Naive thymus-derived CD4-positive, alpha-beta T cell (primary cell): ENCODE data around the gene AEBP1. TPM values are rescaled to one million over a fixed set of nuclear protein-coding genes. Genes with fewer than 3 reads are reported as not detected.

ENCODE experiments used
- ATAC-seq: fragments of 150-1000 bp; cut with Tn5 transposase; 2 replicates; pipeline ENCODE4 v1.10.0; 2021; ENCODE audit warnings: mild to moderate bottlenecking, moderate library complexity
- CTCF ChIA-PET: fragments of 350-600 bp; sonication (Branson Sonifier 250); formaldehyde crosslinking; loops from one replicate; lab custom pipeline; 2021; ENCODE audit warnings: antibody characterized with exemption; lab: Charles Lee
- POLR2A ChIA-PET: fragments of 350-600 bp; sonication (Branson Sonifier 250); formaldehyde crosslinking; loops from one replicate; lab custom pipeline; 2021; ENCODE audit warnings: antibody characterized with exemption, inconsistent platforms; lab: Charles Lee
- DNase-seq, 9 donors: peaks; one replicate each; pipeline versions ENCODE4 v3.0.0 to v3.0.0-alpha.2; 2020 to 2022; ENCODE audit warnings: mixed read lengths in 1 of 9
- H3K27ac ChIP-seq: one replicate; pipeline ENCODE4 v1.7.0; 2013; ENCODE audit warnings: mild to moderate bottlenecking, low read depth, low read length, moderate library complexity
- H3K27me3 ChIP-seq, 2 donors: one replicate each; pipeline ENCODE4 v1.7.0; 2013; ENCODE audit warnings: low read length in 2 of 2, mild to moderate bottlenecking in 2 of 2, moderate library complexity in 2 of 2; ENCODE audit not compliant: control insufficient read depth in 2 of 2, insufficient read depth in 2 of 2
- H3K36me3 ChIP-seq, 3 experiments: 1 replicate in 2 of 3; 2 replicates in 1 of 3; pipeline ENCODE4 v1.7.0; 2013; ENCODE audit warnings: low read length in 3 of 3, mild to moderate bottlenecking in 3 of 3, moderate library complexity in 1 of 3; ENCODE audit not compliant: insufficient read depth in 3 of 3, control insufficient read depth in 2 of 3
- H3K4me1 ChIP-seq, 2 donors: one replicate each; pipeline ENCODE4 v1.7.0; 2013; ENCODE audit warnings: low read length in 2 of 2, mild to moderate bottlenecking in 2 of 2, moderate library complexity in 1 of 2; ENCODE audit not compliant: control insufficient read depth in 2 of 2, insufficient read depth in 2 of 2
- H3K4me3 ChIP-seq: 2 replicates; pipeline ENCODE4 v1.7.0; 2013; ENCODE audit warnings: mild to moderate bottlenecking, low read length
- H3K9me3 ChIP-seq, 3 experiments: 1 replicate in 2 of 3; 2 replicates in 1 of 3; pipeline ENCODE4 v1.7.0; 2013; ENCODE audit warnings: low read length in 3 of 3; ENCODE audit not compliant: control insufficient read depth in 2 of 3
- H3K27ac Mint-ChIP-seq, 9 donors: one replicate each; pipeline ENCODE4 v1.8.0; 2020 to 2022; ENCODE audit warnings: mixed read lengths in 9 of 9, mild to moderate bottlenecking in 8 of 9, moderate library complexity in 5 of 9, inconsistent platforms in 2 of 9
- H3K27me3 Mint-ChIP-seq, 5 donors: one replicate each; pipeline ENCODE4 v1.8.0; 2021 to 2022; ENCODE audit warnings: mixed read lengths in 5 of 5, mild to moderate bottlenecking in 1 of 5
- H3K36me3 Mint-ChIP-seq, 5 donors: one replicate each; pipeline ENCODE4 v1.8.0; 2020 to 2022; ENCODE audit warnings: mixed read lengths in 5 of 5, mild to moderate bottlenecking in 3 of 5, inconsistent platforms in 1 of 5
- H3K4me1 Mint-ChIP-seq, 7 donors: one replicate each; pipeline ENCODE4 v1.8.0; 2020 to 2022; ENCODE audit warnings: mixed read lengths in 7 of 7, mild to moderate bottlenecking in 3 of 7, inconsistent platforms in 1 of 7
- H3K4me3 Mint-ChIP-seq, 10 donors: one replicate each; pipeline ENCODE4 v1.8.0; 2020 to 2022; ENCODE audit warnings: mild to moderate bottlenecking in 10 of 10, mixed read lengths in 10 of 10, moderate library complexity in 6 of 10, inconsistent platforms in 2 of 10
- H3K9me3 Mint-ChIP-seq, 11 donors: one replicate each; pipeline ENCODE4 v1.8.0; 2020 to 2022; ENCODE audit warnings: mixed read lengths in 11 of 11, mild to moderate bottlenecking in 4 of 11, inconsistent platforms in 1 of 11, moderate library complexity in 1 of 11
- intact Hi-C, 2 donors: fragments of 100-400 bp; cut with micrococcal nuclease; formaldehyde crosslinking; loops; one replicate each; pipeline ENCODE4 v1.15.1; 2023
- polyA plus RNA-seq, 2 donors: library from polyadenylated mRNA; unstranded; fragments of 300-500 nt; fragmentation: Illumina TruSeq; gene quantifications; one replicate each; pipeline ENCODE4 v1.2.3, GENCODE V29; 2021
- total RNA-seq, 6 experiments: library from RNA in 5 of 6; stranded (reverse) in 5 of 6; gene quantifications; 1 replicate in 5 of 6; 2 replicates in 1 of 6; pipeline ENCODE4 v1.2.3 and lab custom pipeline; 2021 to 2026

The AEBP1 gene
- total and polyA plus RNA-seq, 7 experiments from 2014 or later: 3.0 to 33.1 (median 13.5) TPM

DNA sequence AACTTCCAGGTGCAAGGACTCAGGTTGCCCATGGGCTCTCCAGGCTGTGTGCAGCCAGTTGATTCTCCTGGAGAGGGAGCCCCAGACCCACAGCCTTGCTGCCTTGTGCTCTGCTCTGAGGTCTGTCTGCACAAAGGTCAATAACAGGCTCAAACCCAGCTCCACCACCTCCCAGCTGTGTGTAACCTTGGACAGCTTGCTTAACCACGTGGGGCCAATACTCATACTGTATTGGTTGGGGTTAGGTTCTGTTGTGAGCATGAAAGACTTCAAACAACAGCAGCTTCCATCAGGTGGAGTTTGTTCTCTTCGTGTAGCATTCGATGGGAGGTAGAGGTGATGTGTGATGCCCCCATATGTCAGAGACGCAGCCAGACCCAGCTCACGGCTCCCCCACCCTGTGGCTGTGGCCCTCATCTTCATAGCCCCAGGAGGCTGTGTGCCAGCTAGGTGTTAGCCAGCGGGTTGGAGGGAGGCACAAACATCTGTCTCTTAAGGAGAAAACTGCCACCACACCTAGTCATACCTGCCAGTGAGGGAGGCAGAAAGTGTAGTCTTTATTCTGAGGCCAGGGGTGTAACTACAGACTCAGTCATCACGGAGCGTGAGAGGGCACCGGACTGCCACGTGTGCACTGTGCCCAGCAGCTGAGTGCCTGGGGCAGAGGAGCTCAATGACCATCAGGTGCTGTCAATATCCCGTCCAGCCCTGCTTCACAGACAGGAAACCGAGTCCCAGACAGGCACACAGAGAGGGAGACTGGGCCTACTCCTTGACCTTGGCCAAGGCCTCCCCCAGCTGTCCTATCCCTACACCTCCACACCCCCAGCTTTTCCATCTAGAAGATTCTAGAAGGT is 27.3 kb downstream of the AEBP1 start:
- Histone ChIP-seq H3K27me3 (no peaks in the 10 kb centered on the region), H3K4me1 (no peaks in the 10 kb centered on the region), H3K36me3 (no peaks in the 10 kb centered on the region), H3K4me3 (no peak overlapping the region), H3K27ac (no peak overlapping the region), H3K9me3 (no peaks in the 10 kb centered on the region)
- Mint-ChIP-seq H3K36me3 (peaks cover 0 to 3% (median 0%) of the 10 kb centered on the region in 5 donors), H3K27me3 (peaks cover 0 to 12% (median 0%) of the 10 kb centered on the region in 5 donors), H3K27ac (no peak overlapping the region), H3K4me1 (peaks cover 0 to 3% (median 0%) of the 10 kb centered on the region in 7 donors), H3K9me3 (no peaks in the 10 kb centered on the region), H3K4me3 (no peak overlapping the region)
- DNase-seq (no peak), ATAC-seq (no peak)
- ChIA-PET POLR2A (interaction anchor here (1.1 kb wide), 1 partner anchor 33 kb away, joined by 3 read pairs; no protein-coding TSS in a partner anchor), CTCF (no interaction called here)
- intact Hi-C loops: no loop called here

DNA sequence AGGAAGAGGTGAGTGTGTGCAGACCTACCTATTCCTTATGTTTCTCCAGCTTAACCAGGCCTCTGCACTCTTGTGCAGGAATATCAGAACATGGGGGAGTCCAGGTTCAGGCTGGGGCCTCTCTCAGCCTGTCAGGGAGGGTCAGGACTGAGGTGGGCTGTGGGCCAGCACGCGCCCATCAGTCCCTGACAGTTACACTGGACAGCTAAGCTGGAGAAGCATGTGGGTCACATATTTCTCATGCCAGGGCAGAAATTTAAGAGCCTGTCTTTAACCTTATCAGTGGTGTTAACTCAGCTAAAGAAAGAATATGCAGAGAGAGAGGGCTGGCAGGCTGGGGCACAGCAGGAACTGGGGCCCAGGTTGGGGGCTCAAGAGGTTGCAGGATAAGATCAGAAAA is 27.9 kb downstream of the AEBP1 start:
- CTCF ChIA-PET: no interaction called here
- no peaks in the 10 kb centered on the region for H3K4me1 ChIP-seq
- ATAC-seq: no peak
- Mint-ChIP-seq H3K9me3 (no peaks in the 10 kb centered on the region), H3K27me3 (peaks cover 0 to 7% (median 0%) of the 10 kb centered on the region in 5 donors), H3K4me1 (peaks cover 0 to 3% (median 0%) of the 10 kb centered on the region in 7 donors), H3K27ac (no peak overlapping the region), H3K4me3 (no peak overlapping the region), H3K36me3 (no peaks in the 10 kb centered on the region)
- no peaks in the 10 kb centered on the region for H3K9me3 ChIP-seq
- H3K27ac ChIP-seq: no peak overlapping the region
- DNase-seq: no peak
- H3K36me3 ChIP-seq: no peaks in the 10 kb centered on the region
- H3K4me3 ChIP-seq: no peak overlapping the region
- intact Hi-C loops: no loop called here
- no peaks in the 10 kb centered on the region for H3K27me3 ChIP-seq
- POLR2A ChIA-PET: no interaction called here

DNA sequence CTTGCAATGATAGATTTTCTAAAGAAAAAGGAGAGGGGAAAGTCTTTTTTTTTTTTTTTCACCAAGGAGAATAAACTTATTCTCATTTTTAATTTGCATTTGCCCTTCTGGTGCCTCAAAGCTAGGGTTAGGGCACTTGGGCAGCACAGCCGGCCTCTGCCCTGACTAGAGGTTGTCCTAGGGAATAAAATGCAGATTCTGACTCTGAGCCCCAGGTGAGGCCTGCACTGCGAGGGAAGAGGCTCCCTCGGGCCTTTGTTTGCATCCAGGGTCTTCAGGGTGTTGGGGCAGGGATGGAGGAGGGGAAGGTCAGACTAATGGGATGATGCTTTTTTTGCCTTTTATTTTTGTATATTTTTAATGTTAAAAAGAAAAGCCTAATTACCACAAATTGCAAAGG is 29.1 kb downstream of the AEBP1 start:
- peaks cover 0 to 3% (median 0%) of the 10 kb centered on the region in 5 donors for H3K27me3 Mint-ChIP-seq

DNA sequence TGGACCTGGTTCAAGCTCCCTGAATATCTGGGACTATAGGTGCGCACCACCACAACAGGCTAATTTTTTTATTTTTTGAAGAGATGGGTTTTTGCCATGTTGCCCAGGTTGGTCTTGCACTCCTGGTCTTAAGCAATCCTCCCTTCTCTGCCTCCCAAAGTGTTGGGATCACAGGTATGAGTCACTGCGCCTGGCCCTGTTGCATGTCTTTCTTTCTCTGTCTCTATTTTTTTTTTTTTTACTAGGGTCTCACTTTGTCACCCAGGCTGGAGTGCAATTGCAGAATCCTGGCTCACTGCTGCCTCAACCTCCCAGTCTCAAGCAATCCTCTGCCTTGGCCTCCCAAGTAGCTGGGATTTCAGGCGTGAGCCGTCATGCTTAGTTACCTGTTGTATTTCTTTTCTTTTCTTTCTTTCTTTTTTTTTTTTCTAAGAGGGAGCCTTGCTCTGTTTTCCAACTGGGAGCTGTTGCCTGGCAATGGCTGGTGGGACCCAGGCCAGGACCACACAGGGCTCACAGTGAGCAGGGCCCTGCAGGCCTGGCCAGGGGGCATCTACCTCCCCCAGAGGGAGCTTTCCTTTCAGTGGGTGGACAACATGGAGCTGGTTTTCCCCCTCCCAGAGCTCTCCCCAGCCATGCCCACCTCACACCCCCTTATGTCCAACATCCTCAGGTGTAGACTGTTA is 30.9 kb downstream of the AEBP1 start:
- H3K9me3 Mint-ChIP-seq: no peaks in the 10 kb centered on the region
- no peaks in the 10 kb centered on the region for H3K27me3 ChIP-seq
- intact Hi-C loops: no loop called here
- no peak overlapping the region for H3K27ac ChIP-seq
- DNase-seq (no peak), ATAC-seq (no peak)
- no peaks in the 10 kb centered on the region for H3K36me3 Mint-ChIP-seq
- peaks cover 0 to 3% (median 0%) of the 10 kb centered on the region in 5 donors for H3K27me3 Mint-ChIP-seq
- H3K4me1 ChIP-seq: no peaks in the 10 kb centered on the region
- POLR2A ChIA-PET: interaction anchor here (0.7 kb wide), 1 partner anchor 399 kb away, joined by 3 read pairs; no protein-coding TSS in a partner anchor
- CTCF ChIA-PET: interaction anchor here (0.6 kb wide), 1 partner anchor 455 kb away, joined by 3 read pairs; no protein-coding TSS in a partner anchor
- H3K27ac Mint-ChIP-seq: no peak overlapping the region
- H3K4me3 Mint-ChIP-seq: no peak overlapping the region
- no peaks in the 10 kb centered on the region for H3K9me3 ChIP-seq
- no peaks in the 10 kb centered on the region for H3K4me1 Mint-ChIP-seq
- no peak overlapping the region for H3K4me3 ChIP-seq
- no peaks in the 10 kb centered on the region for H3K36me3 ChIP-seq

More for the DNA sequence above, 29.1 kb downstream of the AEBP1 start:
- H3K4me1 Mint-ChIP-seq: peaks cover 0 to 3% (median 0%) of the 10 kb centered on the region in 7 donors
- no peaks in the 10 kb centered on the region for H3K9me3 Mint-ChIP-seq
- no peaks in the 10 kb centered on the region for H3K36me3 Mint-ChIP-seq
- POLR2A ChIA-PET: interaction anchor here (0.6 kb wide), 1 partner anchor 423 kb away, joined by 3 read pairs; no protein-coding TSS in a partner anchor
- H3K27ac Mint-ChIP-seq: no peak overlapping the region
- Histone ChIP-seq H3K4me1 (no peaks in the 10 kb centered on the region), H3K4me3 (no peak overlapping the region), H3K27me3 (no peaks in the 10 kb centered on the region), H3K27ac (no peak overlapping the region), H3K36me3 (no peaks in the 10 kb centered on the region), H3K9me3 (no peaks in the 10 kb centered on the region)
- ATAC-seq (no peak), DNase-seq (no peak)
- CTCF ChIA-PET: no interaction called here
- no peak overlapping the region for H3K4me3 Mint-ChIP-seq
- intact Hi-C loops: no loop called here

DNA sequence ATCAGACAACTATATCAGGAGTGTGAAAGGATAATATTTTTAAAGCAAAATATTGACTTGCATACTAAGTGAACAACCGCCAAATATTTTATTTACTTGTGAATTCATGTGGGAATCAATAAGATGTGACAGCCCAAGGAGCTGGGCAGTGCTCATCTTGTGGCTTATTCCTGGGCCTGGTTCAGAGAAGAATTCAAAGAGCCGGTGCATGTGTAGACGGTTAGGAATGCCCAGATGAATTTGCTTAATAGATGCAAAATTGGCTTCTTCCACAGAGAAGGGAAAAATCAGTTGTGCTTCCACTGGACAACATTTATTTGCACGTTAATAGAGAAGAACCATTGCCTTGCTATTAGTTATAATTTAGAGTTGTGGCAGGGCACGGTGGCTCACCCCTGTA is 32.6 kb downstream of the AEBP1 start:
- Mint-ChIP-seq H3K36me3 (no peaks in the 10 kb centered on the region), H3K27ac (no peak overlapping the region), H3K4me3 (no peak overlapping the region), H3K4me1 (no peaks in the 10 kb centered on the region), H3K9me3 (no peaks in the 10 kb centered on the region), H3K27me3 (peaks cover 0 to 3% (median 0%) of the 10 kb centered on the region in 5 donors)
- ChIA-PET POLR2A (no interaction called here), CTCF (no interaction called here)
- DNase-seq (no peak), ATAC-seq (no peak)
- Histone ChIP-seq H3K27me3 (no peaks in the 10 kb centered on the region), H3K9me3 (no peaks in the 10 kb centered on the region), H3K27ac (no peak overlapping the region), H3K4me1 (no peaks in the 10 kb centered on the region), H3K4me3 (no peak overlapping the region), H3K36me3 (no peaks in the 10 kb centered on the region)
- intact Hi-C loops: no loop called here

DNA sequence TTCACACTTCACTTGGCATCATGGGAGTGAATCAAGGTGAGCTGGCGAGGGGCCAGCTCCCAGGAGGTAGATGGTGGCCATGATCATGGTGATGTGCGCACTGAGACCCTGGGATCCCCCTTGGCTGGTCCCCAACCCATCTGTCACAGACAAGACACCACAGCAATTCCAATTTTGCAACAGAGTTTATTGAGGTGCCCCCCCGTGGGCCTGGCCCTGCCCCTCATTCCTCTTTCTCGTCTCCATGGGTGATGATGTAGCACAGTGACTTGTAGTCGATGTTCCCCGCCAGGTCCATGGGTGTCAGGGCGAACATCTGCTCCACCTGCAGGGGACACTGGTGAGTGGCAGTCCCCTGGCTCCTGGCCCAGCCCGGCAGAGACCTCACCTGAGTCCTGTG is 34.6 kb downstream of the AEBP1 start:
- H3K9me3 Mint-ChIP-seq: no peaks in the 10 kb centered on the region
- H3K9me3 ChIP-seq: no peaks in the 10 kb centered on the region
- no peaks in the 10 kb centered on the region for H3K4me1 ChIP-seq
- POLR2A ChIA-PET: interaction anchor here (0.5 kb wide), 1 partner anchor 15 kb away, joined by 3 read pairs; no protein-coding TSS in a partner anchor
- H3K27ac Mint-ChIP-seq: no peak overlapping the region
- no peak overlapping the region for H3K27ac ChIP-seq
- CTCF ChIA-PET: no interaction called here
- H3K4me1 Mint-ChIP-seq: no peaks in the 10 kb centered on the region
- DNase-seq: no peak
- H3K27me3 ChIP-seq: no peaks in the 10 kb centered on the region
- no peak for ATAC-seq
- no peak overlapping the region for H3K4me3 Mint-ChIP-seq
- H3K27me3 Mint-ChIP-seq: peaks cover 0 to 3% (median 0%) of the 10 kb centered on the region in 5 donors
- no peaks in the 10 kb centered on the region for H3K36me3 Mint-ChIP-seq
- H3K4me3 ChIP-seq: no peak overlapping the region
- no peaks in the 10 kb centered on the region for H3K36me3 ChIP-seq
- intact Hi-C loops: no loop called here
